NCI-H2107 (cell line): ENCODE results near the gene CTSK.
A peak's percentile ranks its signal among the peaks of the same experiment; 100 is the strongest.

Experiments
- DNase-seq: peaks from one replicate; lab custom pipeline; 2025; lab: John Stamatoyannopoulos, UW

CTSK gene

DNA sequence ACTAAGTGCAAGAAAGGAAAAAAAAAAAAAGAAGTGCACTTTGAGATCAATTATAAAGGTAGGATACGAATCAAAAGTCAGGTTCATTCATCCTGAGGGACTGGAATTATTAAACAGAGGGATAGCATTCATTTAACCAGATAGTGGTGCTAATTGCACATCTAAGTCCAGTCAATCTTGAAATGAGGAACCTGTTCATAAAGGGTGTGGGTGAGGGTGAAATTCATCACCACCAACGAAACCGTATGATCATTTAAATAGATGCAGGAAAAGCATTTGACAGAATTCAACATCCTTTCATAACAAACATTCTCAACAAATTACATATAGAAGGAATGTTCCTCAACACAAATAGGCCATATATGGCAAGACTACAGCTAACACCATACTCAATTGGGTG lies 48.0 kb downstream of the CTSK start:
- DNase-seq, result peak; percentile 51

DNA sequence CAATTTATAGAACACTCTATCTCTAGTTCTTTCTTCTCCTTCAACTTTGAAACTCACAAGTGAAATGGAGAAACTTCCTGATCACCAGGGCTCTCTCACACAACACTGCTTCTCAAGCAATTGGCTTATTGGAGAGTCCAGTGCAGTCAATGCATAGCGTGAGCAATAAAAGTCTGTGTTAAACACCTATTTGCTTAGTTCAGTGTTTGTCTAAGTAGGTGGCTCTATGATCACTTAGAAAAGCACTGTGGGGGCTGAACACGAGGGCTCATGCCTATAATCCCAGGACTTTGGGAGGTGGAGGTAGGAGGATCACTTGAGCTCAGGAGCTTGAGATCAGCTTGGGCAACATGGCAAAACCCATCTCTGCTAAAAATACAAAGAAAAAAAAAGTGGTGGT lies 54.6 kb downstream of the CTSK start:
- DNase-seq, result no peak

DNA sequence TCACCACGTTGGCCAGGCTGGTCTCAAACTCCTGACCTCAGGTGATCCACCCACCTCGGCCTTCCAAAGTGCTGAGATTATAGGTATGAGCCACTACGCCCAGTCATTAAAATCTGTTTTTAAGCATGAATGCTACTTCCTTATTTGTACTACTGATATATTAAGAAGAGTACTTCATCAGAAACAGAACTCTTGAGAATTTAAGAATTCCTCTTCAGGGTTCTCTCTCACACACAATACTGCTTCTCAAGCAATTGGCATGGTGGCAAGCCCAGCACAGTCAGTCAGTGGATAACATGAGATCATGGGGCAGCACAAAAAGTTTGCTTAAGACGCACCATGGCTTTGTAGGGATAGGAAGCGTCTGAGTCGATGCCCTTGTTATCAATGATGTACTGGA lies 56.6 kb downstream of the CTSK start:
- DNase-seq, result no peak

DNA sequence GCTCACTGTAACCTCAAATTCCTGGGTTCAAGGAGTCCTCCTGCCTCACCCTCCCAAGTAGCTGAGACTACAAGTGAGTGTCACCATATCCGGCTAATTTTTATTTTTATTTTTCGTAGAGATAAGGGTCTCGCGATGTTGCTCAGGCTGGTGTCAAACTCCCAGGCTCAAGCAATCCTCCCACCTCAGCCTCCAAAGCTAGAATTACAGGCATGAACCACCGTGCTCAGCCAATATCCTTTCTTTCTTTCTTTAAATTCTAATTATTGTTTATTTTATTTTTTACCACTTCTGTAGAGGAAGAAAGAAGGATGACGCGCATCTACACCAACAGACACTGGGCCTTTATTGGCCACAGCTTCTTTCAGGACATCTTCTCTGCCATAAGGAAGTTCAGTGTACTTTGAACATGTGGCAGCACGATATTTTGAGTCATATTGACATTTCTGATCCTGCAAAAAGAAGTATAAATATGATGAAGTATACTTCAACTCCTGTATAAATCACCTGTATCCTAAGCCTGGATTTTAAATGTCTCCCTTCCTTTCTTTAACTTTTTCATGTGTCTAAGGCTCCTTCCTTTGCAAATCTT lies 58.2 kb downstream of the CTSK start:
- no peak for DNase-seq

DNA sequence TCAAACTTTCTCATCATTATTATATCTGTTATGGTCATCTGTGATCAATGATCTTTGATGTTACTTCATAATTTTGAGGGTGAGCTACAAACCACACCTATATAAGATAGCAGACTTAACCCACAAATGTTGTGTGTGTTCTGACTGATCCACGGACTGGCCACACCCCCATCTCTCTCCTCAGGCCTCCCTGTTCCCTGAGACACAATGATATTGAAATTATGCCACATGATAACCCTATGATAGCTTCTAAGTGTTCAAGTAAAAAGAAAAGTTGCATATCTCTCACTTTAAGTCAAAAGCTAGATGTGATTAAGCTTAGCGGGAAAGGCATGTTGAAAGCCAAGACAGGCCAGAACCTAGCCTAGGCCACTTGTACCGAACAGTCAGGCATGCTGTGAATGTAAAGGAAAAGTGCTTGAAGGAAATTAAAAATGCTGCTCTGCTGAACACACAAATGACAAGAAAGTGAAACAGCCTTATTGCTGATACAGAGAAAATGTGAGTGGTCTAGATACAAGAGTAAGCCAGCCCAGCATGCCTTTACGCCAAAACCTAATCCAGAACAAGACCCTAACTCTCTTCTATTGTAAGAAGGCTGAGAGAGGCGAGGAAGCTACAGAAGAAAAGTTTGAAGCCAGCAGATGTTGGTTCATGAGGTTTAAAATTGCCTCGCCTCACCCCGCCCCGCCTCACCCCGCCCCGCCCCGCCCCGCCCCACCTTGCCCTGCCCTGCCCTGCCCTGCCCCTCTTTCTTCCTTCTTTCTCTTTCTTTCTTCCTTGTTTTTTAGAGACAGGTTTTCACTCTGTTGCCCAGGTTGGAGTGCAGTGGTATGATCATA lies 59.0 kb downstream of the CTSK start:
- no peak for DNase-seq
